Measurements from ENCODE around the gene TBKBP1.

Gene TBKBP1

DNA sequence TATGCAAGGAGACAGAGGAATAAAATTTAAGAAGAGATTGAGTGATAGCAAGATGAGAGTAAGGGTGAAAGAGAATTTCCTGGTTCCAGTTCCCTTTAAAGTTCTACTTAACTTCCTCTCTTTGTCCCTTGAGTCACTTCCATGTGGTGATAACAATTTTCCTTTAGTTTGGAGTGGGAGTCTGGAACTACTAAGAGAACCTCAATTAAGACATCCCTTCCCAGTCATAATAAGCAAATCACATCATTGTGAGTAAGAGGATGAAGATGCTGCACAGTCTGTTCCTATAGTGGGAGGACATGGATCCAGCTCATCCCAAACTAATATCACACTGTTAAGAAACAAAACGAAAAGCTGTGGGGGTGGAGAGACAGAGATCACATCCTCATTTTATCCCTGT is 63.4 kb downstream of the TBKBP1 start:
- no peak for DNase-seq (ENCODE audit: low read depth)
- H3K4me3 ChIP-seq (ENCODE audit: low read length), result no peak overlapping the region
- TF ChIP-seq, protein P1, sequence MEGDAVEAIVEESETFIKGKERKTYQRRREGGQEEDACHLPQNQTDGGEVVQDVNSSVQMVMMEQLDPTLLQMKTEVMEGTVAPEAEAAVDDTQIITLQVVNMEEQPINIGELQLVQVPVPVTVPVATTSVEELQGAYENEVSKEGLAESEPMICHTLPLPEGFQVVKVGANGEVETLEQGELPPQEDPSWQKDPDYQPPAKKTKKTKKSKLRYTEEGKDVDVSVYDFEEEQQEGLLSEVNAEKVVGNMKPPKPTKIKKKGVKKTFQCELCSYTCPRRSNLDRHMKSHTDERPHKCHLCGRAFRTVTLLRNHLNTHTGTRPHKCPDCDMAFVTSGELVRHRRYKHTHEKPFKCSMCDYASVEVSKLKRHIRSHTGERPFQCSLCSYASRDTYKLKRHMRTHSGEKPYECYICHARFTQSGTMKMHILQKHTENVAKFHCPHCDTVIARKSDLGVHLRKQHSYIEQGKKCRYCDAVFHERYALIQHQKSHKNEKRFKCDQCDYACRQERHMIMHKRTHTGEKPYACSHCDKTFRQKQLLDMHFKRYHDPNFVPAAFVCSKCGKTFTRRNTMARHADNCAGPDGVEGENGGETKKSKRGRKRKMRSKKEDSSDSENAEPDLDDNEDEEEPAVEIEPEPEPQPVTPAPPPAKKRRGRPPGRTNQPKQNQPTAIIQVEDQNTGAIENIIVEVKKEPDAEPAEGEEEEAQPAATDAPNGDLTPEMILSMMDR (conservative IDR thresholded peaks at IDR 0.05; ENCODE audit: low read depth, low read length), result no peak

DNA sequence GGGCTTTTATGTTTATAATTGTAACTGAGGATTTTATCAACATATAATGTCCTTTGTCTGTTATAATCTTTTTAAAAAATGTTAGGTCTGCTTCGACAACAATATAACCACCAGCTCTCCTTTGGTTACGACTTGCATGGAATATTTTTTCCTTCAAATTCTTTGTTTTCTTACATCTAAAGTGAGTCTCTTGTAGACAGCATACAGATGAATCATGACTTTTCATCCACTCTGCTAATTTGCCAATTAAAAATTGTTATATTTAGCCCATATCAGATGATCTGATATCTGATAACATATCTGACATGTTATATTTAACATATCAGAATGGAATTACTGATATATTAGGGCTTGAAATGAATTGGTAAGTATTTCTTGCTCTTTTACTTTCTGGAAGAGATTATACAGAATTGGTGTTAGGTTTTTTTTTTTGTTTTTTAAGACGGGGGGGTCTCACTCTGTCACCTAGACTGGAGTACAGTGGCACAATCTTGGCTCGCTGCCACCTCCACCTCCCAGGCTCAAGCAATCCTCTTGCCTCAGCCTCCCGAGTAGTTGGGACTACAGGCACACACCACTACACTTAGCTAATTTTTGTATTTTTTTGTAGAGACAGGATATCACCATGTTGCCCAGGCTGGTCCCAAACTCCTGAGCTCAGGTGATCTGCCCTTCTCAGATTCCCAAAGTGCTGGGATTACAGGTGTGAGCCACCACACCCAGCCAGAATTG is 66.6 kb downstream of the TBKBP1 start:
- TF ChIP-seq, protein P1 (conservative IDR thresholded peaks at IDR 0.05; ENCODE audit: low read depth, low read length), result no peak
- no peak for DNase-seq (ENCODE audit: low read depth)
- H3K4me3 ChIP-seq (ENCODE audit: low read length), result no peak overlapping the region
